Measurements from ENCODE around the gene LTBR. TPM values are rescaled to one million over a fixed set of nuclear protein-coding genes. Genes with fewer than 3 reads are reported as not detected.
"Not testable (repeated sequence)": the region's sequence is repeated elsewhere in the genome, so short reads cannot be mapped to it uniquely, and the experiment has no call there.

Gene LTBR
- polyA plus RNA-seq, 1 donor from 2014 or later = not detected

DNA sequence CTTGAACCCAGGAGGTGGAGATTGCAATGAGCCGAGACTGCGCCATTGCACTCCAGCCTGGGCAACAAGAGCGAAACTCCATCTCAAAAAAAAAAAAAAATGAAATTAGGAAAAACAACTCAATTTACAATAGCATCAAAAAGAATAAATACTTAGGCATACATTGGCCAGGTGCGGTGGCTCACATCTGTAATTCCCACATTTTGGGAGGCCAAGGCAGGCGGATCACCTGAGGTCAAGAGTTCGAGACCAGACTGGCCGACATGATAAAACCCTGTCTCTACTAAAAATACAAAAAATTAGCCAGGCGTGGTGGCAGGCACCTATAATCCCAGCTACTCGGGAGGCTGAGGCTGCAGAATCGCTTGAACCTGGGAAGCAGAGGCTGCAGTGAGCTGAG is 43.8 kb downstream of the LTBR start:
- not testable (repeated sequence) for H3K9me2 ChIP-seq (ENCODE audit: insufficient read depth, low read length); H3K79me2 ChIP-seq (replicated peaks; ENCODE audit: insufficient read depth, low read length); H3K27ac ChIP-seq (ENCODE audit: low read length); H3K9ac ChIP-seq (ENCODE audit: low read length); H3K4me2 ChIP-seq (ENCODE audit: low read length); H3K9me3 ChIP-seq (ENCODE audit: low read length); H2AFZ ChIP-seq (ENCODE audit: low read depth, low read length); H3K27me3 ChIP-seq (ENCODE audit: insufficient read depth, low read depth, low read length); H3K36me3 ChIP-seq (ENCODE audit: insufficient read depth, low read length); H3F3A ChIP-seq (ENCODE audit: insufficient read depth, low read length, poor library complexity, severe bottlenecking); H3K4me3 ChIP-seq (ENCODE audit: low read length); H4K20me1 ChIP-seq (ENCODE audit: insufficient read depth)

DNA sequence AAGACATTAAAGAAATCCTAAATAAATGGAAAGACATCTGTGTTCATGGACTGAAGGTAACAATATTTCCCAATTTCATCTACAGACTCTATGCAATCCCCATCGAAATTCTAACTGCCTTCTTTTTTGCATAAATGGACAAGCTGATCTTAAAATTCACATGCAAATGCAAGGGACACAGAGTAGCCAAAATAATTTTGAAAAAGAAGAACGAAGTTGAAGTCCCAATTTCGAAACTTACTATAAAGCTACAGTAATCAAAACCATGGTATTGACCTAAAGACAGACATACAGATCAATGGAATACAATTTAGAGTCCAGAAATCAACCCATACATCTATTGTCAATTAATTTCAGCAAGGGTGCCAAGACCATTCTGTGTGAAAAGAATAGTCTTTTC is 44.4 kb downstream of the LTBR start:
- TF ChIP-seq POLR2AphosphoS5 (IDR thresholded peaks at IDR 0.05) = no peak
- TF ChIP-seq EZH2 (IDR thresholded peaks at IDR 0.05; ENCODE audit: borderline replicate concordance, insufficient read depth, low read length, poor library complexity, severe bottlenecking) = no peak
- TF ChIP-seq RAD21 (conservative IDR thresholded peaks at IDR 0.05) = no peak
- TF ChIP-seq TAF1 (IDR thresholded peaks at IDR 0.05; ENCODE audit: low read depth) = no peak
- TF ChIP-seq MXI1 (conservative IDR thresholded peaks at IDR 0.05; ENCODE audit: poor library complexity, severe bottlenecking) = no peak
- TF ChIP-seq, protein P1, sequence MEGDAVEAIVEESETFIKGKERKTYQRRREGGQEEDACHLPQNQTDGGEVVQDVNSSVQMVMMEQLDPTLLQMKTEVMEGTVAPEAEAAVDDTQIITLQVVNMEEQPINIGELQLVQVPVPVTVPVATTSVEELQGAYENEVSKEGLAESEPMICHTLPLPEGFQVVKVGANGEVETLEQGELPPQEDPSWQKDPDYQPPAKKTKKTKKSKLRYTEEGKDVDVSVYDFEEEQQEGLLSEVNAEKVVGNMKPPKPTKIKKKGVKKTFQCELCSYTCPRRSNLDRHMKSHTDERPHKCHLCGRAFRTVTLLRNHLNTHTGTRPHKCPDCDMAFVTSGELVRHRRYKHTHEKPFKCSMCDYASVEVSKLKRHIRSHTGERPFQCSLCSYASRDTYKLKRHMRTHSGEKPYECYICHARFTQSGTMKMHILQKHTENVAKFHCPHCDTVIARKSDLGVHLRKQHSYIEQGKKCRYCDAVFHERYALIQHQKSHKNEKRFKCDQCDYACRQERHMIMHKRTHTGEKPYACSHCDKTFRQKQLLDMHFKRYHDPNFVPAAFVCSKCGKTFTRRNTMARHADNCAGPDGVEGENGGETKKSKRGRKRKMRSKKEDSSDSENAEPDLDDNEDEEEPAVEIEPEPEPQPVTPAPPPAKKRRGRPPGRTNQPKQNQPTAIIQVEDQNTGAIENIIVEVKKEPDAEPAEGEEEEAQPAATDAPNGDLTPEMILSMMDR (IDR thresholded peaks at IDR 0.05; ENCODE audit: poor library complexity, severe bottlenecking) = no peak
- Histone ChIP-seq H3K9me3 (ENCODE audit: low read length) (no peaks in the 10 kb centered on the region), H3K27me3 (ENCODE audit: insufficient read depth, low read depth, low read length) (no peaks in the 10 kb centered on the region), H3K9me2 (ENCODE audit: insufficient read depth, low read length) (no peaks in the 10 kb centered on the region), H2AFZ (ENCODE audit: low read depth, low read length) (no peak overlapping the region), H4K20me1 (ENCODE audit: insufficient read depth) (no peaks in the 10 kb centered on the region), H3K27ac (ENCODE audit: low read length) (no peak overlapping the region), H3K9ac (ENCODE audit: low read length) (no peak overlapping the region), H3K4me2 (ENCODE audit: low read length) (no peak overlapping the region), H3F3A (ENCODE audit: insufficient read depth, low read length, poor library complexity, severe bottlenecking) (no peaks in the 10 kb centered on the region), H3K79me2 (replicated peaks; ENCODE audit: insufficient read depth, low read length) (no peaks in the 10 kb centered on the region), H3K36me3 (ENCODE audit: insufficient read depth, low read length) (no peaks in the 10 kb centered on the region), H3K4me3 (ENCODE audit: low read length) (no peak overlapping the region)

DNA sequence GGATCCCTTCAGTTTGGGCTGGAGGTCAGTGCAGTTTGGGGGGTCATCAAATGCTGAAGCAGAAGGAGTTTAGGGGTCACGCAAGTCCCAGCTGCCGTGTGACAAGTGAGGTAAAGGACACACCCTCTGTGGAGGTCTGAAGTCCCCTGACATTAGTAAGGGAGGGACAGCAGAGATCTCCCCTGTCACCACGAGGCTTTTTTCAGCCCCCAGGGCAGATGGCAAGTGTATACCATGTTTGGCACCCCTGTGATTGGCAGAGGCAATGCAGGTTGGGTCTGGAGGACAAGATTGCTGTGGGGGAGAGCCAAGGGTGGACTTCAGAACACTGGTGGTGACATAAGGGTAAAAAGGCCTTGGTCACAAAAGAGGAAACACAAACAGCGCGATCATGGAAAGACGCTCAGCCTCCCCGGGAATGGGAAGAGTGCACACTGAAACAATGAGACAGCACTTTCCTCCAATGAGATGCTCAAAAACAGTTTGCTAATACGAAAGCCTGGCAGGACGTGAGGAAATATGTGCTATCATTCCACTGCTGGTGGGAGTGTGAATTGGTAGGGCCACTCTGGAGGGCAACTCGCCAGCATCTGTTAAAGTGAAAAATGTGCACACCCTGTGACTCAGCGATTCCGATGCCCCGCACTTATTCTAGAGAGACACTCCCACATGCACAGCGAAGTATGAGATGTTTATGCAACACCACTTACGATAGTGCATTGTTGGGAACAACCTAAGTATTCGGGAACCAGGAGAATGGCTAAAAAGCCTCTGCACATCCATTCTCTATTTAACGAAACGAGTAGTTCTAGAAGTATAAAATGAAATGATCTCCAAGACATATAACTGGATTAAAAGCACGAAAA is 46.4 kb downstream of the LTBR start:
- no peak for TF ChIP-seq TAF1 (IDR thresholded peaks at IDR 0.05; ENCODE audit: low read depth)
- TF ChIP-seq, protein P1 (IDR thresholded peaks at IDR 0.05; ENCODE audit: poor library complexity, severe bottlenecking) = no peak
- TF ChIP-seq EZH2 (IDR thresholded peaks at IDR 0.05; ENCODE audit: borderline replicate concordance, insufficient read depth, low read length, poor library complexity, severe bottlenecking) = no peak
- TF ChIP-seq, protein P2, sequence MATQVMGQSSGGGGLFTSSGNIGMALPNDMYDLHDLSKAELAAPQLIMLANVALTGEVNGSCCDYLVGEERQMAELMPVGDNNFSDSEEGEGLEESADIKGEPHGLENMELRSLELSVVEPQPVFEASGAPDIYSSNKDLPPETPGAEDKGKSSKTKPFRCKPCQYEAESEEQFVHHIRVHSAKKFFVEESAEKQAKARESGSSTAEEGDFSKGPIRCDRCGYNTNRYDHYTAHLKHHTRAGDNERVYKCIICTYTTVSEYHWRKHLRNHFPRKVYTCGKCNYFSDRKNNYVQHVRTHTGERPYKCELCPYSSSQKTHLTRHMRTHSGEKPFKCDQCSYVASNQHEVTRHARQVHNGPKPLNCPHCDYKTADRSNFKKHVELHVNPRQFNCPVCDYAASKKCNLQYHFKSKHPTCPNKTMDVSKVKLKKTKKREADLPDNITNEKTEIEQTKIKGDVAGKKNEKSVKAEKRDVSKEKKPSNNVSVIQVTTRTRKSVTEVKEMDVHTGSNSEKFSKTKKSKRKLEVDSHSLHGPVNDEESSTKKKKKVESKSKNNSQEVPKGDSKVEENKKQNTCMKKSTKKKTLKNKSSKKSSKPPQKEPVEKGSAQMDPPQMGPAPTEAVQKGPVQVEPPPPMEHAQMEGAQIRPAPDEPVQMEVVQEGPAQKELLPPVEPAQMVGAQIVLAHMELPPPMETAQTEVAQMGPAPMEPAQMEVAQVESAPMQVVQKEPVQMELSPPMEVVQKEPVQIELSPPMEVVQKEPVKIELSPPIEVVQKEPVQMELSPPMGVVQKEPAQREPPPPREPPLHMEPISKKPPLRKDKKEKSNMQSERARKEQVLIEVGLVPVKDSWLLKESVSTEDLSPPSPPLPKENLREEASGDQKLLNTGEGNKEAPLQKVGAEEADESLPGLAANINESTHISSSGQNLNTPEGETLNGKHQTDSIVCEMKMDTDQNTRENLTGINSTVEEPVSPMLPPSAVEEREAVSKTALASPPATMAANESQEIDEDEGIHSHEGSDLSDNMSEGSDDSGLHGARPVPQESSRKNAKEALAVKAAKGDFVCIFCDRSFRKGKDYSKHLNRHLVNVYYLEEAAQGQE (IDR thresholded peaks at IDR 0.05; ENCODE audit: borderline replicate concordance) = no peak
- no peak for TF ChIP-seq POLR2AphosphoS5 (IDR thresholded peaks at IDR 0.05)
- no peak for TF ChIP-seq RAD21 (conservative IDR thresholded peaks at IDR 0.05)
- TF ChIP-seq SMC3 (conservative IDR thresholded peaks at IDR 0.05; ENCODE audit: poor library complexity) = no peak
- TF ChIP-seq MXI1 (conservative IDR thresholded peaks at IDR 0.05; ENCODE audit: poor library complexity, severe bottlenecking) = no peak
- TF ChIP-seq EP300 (conservative IDR thresholded peaks at IDR 0.05; ENCODE audit: poor library complexity, severe bottlenecking) = no peak
- Histone ChIP-seq H2AFZ (ENCODE audit: low read depth, low read length) (no peak overlapping the region), H3K36me3 (ENCODE audit: insufficient read depth, low read length) (no peaks in the 10 kb centered on the region), H3F3A (ENCODE audit: insufficient read depth, low read length, poor library complexity, severe bottlenecking) (no peaks in the 10 kb centered on the region), H3K4me3 (ENCODE audit: low read length) (no peak overlapping the region), H3K27me3 (ENCODE audit: insufficient read depth, low read depth, low read length) (no peaks in the 10 kb centered on the region), H4K20me1 (ENCODE audit: insufficient read depth) (no peaks in the 10 kb centered on the region), H3K4me2 (ENCODE audit: low read length) (no peak overlapping the region), H3K9me3 (ENCODE audit: low read length) (no peaks in the 10 kb centered on the region), H3K27ac (ENCODE audit: low read length) (no peak overlapping the region), H3K9ac (ENCODE audit: low read length) (no peak overlapping the region), H3K9me2 (ENCODE audit: insufficient read depth, low read length) (no peaks in the 10 kb centered on the region), H3K79me2 (replicated peaks; ENCODE audit: insufficient read depth, low read length) (no peaks in the 10 kb centered on the region)
